ENCODE measurements around the gene PTH2.

DNA sequence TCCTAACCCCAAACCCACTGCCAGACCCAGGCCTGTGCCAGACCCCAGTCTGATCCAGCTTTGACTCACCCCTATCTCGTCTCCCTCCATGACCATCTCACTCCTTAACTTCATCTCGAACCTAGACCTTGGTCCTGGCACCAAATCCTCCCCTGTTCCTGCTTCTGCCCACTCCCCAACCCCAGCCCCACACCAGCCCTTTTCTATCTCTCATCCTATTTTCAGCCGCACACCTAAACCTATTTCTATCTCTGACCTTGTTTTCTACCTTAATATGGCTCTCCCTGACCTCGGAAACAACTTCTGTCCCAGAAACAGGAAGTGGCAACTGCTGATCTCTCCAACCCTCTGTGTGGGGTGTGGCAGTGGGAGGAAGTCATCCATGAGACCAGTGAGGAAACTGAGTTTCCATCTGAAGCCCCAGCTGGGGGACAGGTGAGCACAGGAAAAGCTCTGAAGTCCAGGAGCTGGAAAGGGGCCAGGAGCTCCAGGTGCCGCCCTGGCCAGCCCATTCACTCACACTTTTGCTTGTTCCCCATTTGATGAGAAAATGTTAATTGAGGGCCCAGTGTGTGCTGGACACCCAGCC, 13.7 kb downstream of the PTH2 start:
- TF ChIP-seq CTCF (IDR thresholded peaks at IDR 0.05), result no peak
- TF ChIP-seq POLR2A (IDR thresholded peaks at IDR 0.05; ENCODE audit: low read depth), result no peak
- TF ChIP-seq EP300 (IDR thresholded peaks at IDR 0.05), result no peak

All from esophagus muscularis mucosa (tissue), 4 donors.